PC-3 (cell line): ENCODE results near the gene GAP43. TPM values are rescaled to one million over a fixed set of nuclear protein-coding genes. Genes with fewer than 3 reads are reported as not detected.

Experiments used
- ATAC-seq: fragments of 200-7000 bp; cut with Tn5 transposase; 2 replicates; pipeline ENCODE4 v1.9.1; 2020; ENCODE audit warnings: mild to moderate bottlenecking, moderate library complexity
- BruUV-seq: library from RNA; stranded (reverse); fragments of 400-500 nt; replicated peaks from 2 replicates; lab custom pipeline; 2021; lab: Mats Ljungman, UMichigan
- CTCF ChIA-PET: fragments of 300-600 bp; sonication (Branson Sonifier 250); formaldehyde crosslinking; loops from one replicate; lab custom pipeline; 2022; ENCODE audit warnings: antibody characterized with exemption; lab: Charles Lee
- POLR2A ChIA-PET: fragments of 300-600 bp; sonication (Branson Sonifier 250); formaldehyde crosslinking; loops from one replicate; lab custom pipeline; 2022; ENCODE audit warnings: antibody characterized with exemption; ENCODE audit not compliant: unreplicated experiment; lab: Charles Lee
- DNase-seq: peaks from one replicate; pipeline ENCODE4 v3.0.0-alpha.2; 2015
- H2AFZ ChIP-seq: fragments of 300-600 bp; sonication (generic); 2 replicates; pipeline ENCODE4 v1.6.0; 2016; ENCODE audit warnings: antibody characterized with exemption, low read length
- H3F3A ChIP-seq: fragments of 300-600 bp; sonication (generic); one replicate; pipeline ENCODE4 v1.6.0; 2017; ENCODE audit warnings: antibody characterized with exemption, low read length, control low read depth, mild to moderate bottlenecking; ENCODE audit not compliant: unreplicated experiment
- H3K27ac ChIP-seq: fragments of 300-600 bp; sonication (generic); 2 replicates; pipeline ENCODE4 v1.5.1; 2016; ENCODE audit warnings: mild to moderate bottlenecking, low read length
- H3K27me3 ChIP-seq: fragments of 300-600 bp; sonication (generic); 2 replicates; pipeline ENCODE4 v1.6.1; 2016; ENCODE audit warnings: low read length, mixed read lengths
- H3K36me3 ChIP-seq: fragments of 300-600 bp; sonication (generic); 2 replicates; pipeline ENCODE4 v1.6.1; 2016; ENCODE audit warnings: low read depth, mixed run types, low read length, mixed read lengths
- H3K4me1 ChIP-seq: fragments of 300-600 bp; sonication (generic); 2 replicates; pipeline ENCODE4 v1.5.1; 2016; ENCODE audit warnings: low read length; ENCODE audit not compliant: insufficient read depth
- H3K4me2 ChIP-seq: fragments of 300-600 bp; sonication (generic); 2 replicates; pipeline ENCODE4 v1.6.0; 2016; ENCODE audit warnings: low read length
- H3K4me3 ChIP-seq: fragments of 300-600 bp; sonication (generic); 2 replicates; pipeline ENCODE4 v1.5.1; 2016; ENCODE audit warnings: mild to moderate bottlenecking, low read length, mixed read lengths
- H3K79me2 ChIP-seq: fragments of 300-600 bp; sonication (generic); 2 replicates; pipeline ENCODE4 v1.6.1; 2017; ENCODE audit warnings: low read length, mixed read lengths
- H3K9ac ChIP-seq: fragments of 300-600 bp; sonication (generic); 2 replicates; pipeline ENCODE4 v1.6.0; 2016; ENCODE audit warnings: mild to moderate bottlenecking, low read length
- H3K9me2 ChIP-seq: fragments of 300-600 bp; sonication (generic); replicated peaks from 2 replicates; pipeline ENCODE4 v1.6.1; 2016; ENCODE audit warnings: mixed run types, low read length, mixed read lengths
- H3K9me3 ChIP-seq: fragments of 300-600 bp; sonication (generic); 2 replicates; pipeline ENCODE4 v1.6.1; 2016; ENCODE audit warnings: low read length, mixed read lengths
- H4K20me1 ChIP-seq: fragments of 300-600 bp; sonication (generic); 2 replicates; pipeline ENCODE4 v1.6.1; 2016; ENCODE audit warnings: low read length, mixed read lengths
- EZH2 ChIP-seq: fragments of 300-600 bp; sonication (generic); IDR thresholded peaks from one replicate; pipeline ENCODE4 v1.6.1; 2017; ENCODE audit warnings: antibody characterized with exemption, mild to moderate bottlenecking, low read length; ENCODE audit not compliant: unreplicated experiment
- EZH2phosphoT487 ChIP-seq: fragments of 300-600 bp; sonication (generic); IDR thresholded peaks from 2 replicates; pipeline ENCODE4 v1.6.1; 2018; ENCODE audit warnings: mild to moderate bottlenecking, antibody characterized with exemption, low read length, borderline replicate concordance
- intact Hi-C: fragments of 100-400 bp; cut with micrococcal nuclease; formaldehyde crosslinking; loops from 2 replicates; pipeline ENCODE4 v1.9.0; 2023
- total RNA-seq: library from RNA; depleted of rRNA; stranded (reverse); fragments of >200 nt; gene quantifications from 2 replicates; pipeline ENCODE4 v1.2.3, GENCODE V29; 2014
- TF ChIP-seq, protein P1 (sequence below): fragments of 300-600 bp; sonication (generic); conservative IDR thresholded peaks from 2 replicates; pipeline ENCODE4 v1.5.1; 2017; ENCODE audit warnings: antibody characterized with exemption, low read depth, mild to moderate bottlenecking, low read length

The GAP43 gene
- total RNA-seq, 1 experiment from 2014 or later, result not detected

DNA sequence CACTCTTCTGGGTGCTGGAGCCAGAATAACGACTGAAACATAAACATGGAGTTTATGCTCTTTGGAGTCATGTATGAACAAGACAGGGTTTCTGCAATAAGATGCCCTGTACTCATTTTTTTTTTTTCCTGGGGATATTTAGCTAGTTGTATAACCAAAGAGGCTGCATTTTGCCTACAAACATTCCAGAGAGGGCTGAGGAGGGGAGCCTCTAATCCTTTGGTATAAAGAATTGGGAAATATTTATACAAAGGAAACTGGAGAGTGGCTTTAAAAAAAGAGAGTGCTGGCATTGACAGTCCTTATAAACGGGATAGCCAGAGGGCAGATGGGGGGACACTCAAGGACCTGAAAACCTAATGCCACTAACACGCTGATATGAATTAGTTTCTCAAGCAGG lies 32.4 kb upstream of the GAP43 start:
- peaks cover 16% of the 10 kb centered on the region; the same call in 1 of the 2 replicates for H3K27me3 ChIP-seq
- no peaks in the 10 kb centered on the region for H3K9me2 ChIP-seq
- H3K27ac ChIP-seq, result no peak overlapping the region
- no peaks in the 10 kb centered on the region for H3K79me2 ChIP-seq
- no peak overlapping the region for H3K4me3 ChIP-seq
- no peaks in the 10 kb centered on the region for H3K4me1 ChIP-seq
- H3F3A ChIP-seq, result no peaks in the 10 kb centered on the region
- no peaks in the 10 kb centered on the region for H3K36me3 ChIP-seq
- no peak for TF ChIP-seq EZH2
- no peak for TF ChIP-seq EZH2phosphoT487
- TF ChIP-seq, protein P1, sequence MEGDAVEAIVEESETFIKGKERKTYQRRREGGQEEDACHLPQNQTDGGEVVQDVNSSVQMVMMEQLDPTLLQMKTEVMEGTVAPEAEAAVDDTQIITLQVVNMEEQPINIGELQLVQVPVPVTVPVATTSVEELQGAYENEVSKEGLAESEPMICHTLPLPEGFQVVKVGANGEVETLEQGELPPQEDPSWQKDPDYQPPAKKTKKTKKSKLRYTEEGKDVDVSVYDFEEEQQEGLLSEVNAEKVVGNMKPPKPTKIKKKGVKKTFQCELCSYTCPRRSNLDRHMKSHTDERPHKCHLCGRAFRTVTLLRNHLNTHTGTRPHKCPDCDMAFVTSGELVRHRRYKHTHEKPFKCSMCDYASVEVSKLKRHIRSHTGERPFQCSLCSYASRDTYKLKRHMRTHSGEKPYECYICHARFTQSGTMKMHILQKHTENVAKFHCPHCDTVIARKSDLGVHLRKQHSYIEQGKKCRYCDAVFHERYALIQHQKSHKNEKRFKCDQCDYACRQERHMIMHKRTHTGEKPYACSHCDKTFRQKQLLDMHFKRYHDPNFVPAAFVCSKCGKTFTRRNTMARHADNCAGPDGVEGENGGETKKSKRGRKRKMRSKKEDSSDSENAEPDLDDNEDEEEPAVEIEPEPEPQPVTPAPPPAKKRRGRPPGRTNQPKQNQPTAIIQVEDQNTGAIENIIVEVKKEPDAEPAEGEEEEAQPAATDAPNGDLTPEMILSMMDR, result no peak
- ChIA-PET POLR2A (no interaction called here), CTCF (no interaction called here)
- no peak for DNase-seq
- no peaks in the 10 kb centered on the region for H3K9me3 ChIP-seq
- H3K9ac ChIP-seq, result no peak overlapping the region
- no peaks in the 10 kb centered on the region for H4K20me1 ChIP-seq
- H2AFZ ChIP-seq, result no peak overlapping the region
- ATAC-seq, result no peak
- no peak overlapping the region for H3K4me2 ChIP-seq
- BruUV-seq, result no TSS peak
- intact Hi-C loops, result no loop called here

GRCh38 chr3:115595611-115596275 lies 27.6 kb upstream of the GAP43 start:
- TF ChIP-seq EZH2phosphoT487 (no peak), EZH2 (no peak)
- TF ChIP-seq, protein P1, result no peak
- ATAC-seq (no peak), DNase-seq (no peak)
- no peaks in the 10 kb centered on the region for H3K79me2 ChIP-seq
- no peaks in the 10 kb centered on the region for H3F3A ChIP-seq
- H2AFZ ChIP-seq, result no peak overlapping the region
- no peak overlapping the region for H3K27ac ChIP-seq
- no peak overlapping the region for H3K4me2 ChIP-seq
- H3K9ac ChIP-seq, result no peak overlapping the region
- POLR2A ChIA-PET, result no interaction called here
- no peaks in the 10 kb centered on the region for H3K9me2 ChIP-seq
- intact Hi-C loops, result no loop called here
- CTCF ChIA-PET, result no interaction called here
- no peaks in the 10 kb centered on the region for H3K27me3 ChIP-seq
- BruUV-seq, result no TSS peak
- no peaks in the 10 kb centered on the region for H4K20me1 ChIP-seq
- H3K9me3 ChIP-seq, result no peaks in the 10 kb centered on the region
- H3K4me1 ChIP-seq, result no peaks in the 10 kb centered on the region
- H3K36me3 ChIP-seq, result no peaks in the 10 kb centered on the region
- no peak overlapping the region for H3K4me3 ChIP-seq

- H3K4me1 ChIP-seq, result no peaks in the 10 kb centered on the region
- TF ChIP-seq EZH2phosphoT487 (no peak), EZH2 (no peak)
- TF ChIP-seq, protein P1, result no peak
- H3K27me3 ChIP-seq, result peaks cover 9% of the 10 kb centered on the region; the same call in 1 of the 2 replicates
- ChIA-PET POLR2A (no interaction called here), CTCF (no interaction called here)
- DNase-seq (no peak), ATAC-seq (no peak)
- no peak overlapping the region for H2AFZ ChIP-seq
- no peaks in the 10 kb centered on the region for H3K79me2 ChIP-seq
- no peak overlapping the region for H3K9ac ChIP-seq
- H3K4me2 ChIP-seq, result no peak overlapping the region
- no peak overlapping the region for H3K4me3 ChIP-seq
- no peaks in the 10 kb centered on the region for H3K9me2 ChIP-seq
- no peaks in the 10 kb centered on the region for H3K9me3 ChIP-seq
- H4K20me1 ChIP-seq, result no peaks in the 10 kb centered on the region
- no peak overlapping the region for H3K27ac ChIP-seq
- intact Hi-C loops, result no loop called here
- H3K36me3 ChIP-seq, result no peaks in the 10 kb centered on the region
- BruUV-seq, result no TSS peak
- H3F3A ChIP-seq, result no peaks in the 10 kb centered on the region
Observed at GRCh38 chr3:115598216-115598615, 25.1 kb upstream of the GAP43 start.
